ENCODE results near the gene USP10.

DNA sequence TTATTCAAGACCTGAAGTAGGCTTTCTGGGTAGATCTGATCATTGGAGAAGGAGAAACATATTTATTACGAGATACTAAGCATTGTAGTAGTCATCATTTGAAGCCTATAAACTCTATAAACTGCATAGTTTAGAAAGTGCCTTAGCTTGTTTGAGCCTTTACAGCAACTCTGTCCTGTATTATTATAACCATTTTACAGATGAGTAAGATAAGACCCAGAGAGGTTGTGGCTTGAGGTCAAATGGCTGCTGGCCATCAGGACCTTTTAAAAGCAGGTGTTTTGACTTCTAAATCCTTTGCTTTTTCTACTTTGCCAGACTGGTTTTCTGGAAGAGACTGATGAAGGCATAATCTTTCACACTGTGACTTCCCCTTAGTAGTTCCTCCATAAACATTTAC, 7.1 kb downstream of the USP10 start:
- TF ChIP-seq, protein P1, sequence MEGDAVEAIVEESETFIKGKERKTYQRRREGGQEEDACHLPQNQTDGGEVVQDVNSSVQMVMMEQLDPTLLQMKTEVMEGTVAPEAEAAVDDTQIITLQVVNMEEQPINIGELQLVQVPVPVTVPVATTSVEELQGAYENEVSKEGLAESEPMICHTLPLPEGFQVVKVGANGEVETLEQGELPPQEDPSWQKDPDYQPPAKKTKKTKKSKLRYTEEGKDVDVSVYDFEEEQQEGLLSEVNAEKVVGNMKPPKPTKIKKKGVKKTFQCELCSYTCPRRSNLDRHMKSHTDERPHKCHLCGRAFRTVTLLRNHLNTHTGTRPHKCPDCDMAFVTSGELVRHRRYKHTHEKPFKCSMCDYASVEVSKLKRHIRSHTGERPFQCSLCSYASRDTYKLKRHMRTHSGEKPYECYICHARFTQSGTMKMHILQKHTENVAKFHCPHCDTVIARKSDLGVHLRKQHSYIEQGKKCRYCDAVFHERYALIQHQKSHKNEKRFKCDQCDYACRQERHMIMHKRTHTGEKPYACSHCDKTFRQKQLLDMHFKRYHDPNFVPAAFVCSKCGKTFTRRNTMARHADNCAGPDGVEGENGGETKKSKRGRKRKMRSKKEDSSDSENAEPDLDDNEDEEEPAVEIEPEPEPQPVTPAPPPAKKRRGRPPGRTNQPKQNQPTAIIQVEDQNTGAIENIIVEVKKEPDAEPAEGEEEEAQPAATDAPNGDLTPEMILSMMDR (IDR thresholded peaks at IDR 0.05 in 4 of 5, conservative IDR thresholded peaks at IDR 0.05 in 1 of 5), result no peak
- TF ChIP-seq POLR2A (IDR thresholded peaks at IDR 0.05), result no peak
